Measurements from ENCODE around the gene GLOD4. TPM values are rescaled to one million over a fixed set of nuclear protein-coding genes. Genes with fewer than 3 reads are reported as not detected.
"Not testable (repeated sequence)": the region's sequence is repeated elsewhere in the genome, so short reads cannot be mapped to it uniquely, and the experiment has no call there.

The GLOD4 gene
- total and polyA plus RNA-seq, 8 donors, result 6.4 to 213 (median 86.6) TPM

DNA sequence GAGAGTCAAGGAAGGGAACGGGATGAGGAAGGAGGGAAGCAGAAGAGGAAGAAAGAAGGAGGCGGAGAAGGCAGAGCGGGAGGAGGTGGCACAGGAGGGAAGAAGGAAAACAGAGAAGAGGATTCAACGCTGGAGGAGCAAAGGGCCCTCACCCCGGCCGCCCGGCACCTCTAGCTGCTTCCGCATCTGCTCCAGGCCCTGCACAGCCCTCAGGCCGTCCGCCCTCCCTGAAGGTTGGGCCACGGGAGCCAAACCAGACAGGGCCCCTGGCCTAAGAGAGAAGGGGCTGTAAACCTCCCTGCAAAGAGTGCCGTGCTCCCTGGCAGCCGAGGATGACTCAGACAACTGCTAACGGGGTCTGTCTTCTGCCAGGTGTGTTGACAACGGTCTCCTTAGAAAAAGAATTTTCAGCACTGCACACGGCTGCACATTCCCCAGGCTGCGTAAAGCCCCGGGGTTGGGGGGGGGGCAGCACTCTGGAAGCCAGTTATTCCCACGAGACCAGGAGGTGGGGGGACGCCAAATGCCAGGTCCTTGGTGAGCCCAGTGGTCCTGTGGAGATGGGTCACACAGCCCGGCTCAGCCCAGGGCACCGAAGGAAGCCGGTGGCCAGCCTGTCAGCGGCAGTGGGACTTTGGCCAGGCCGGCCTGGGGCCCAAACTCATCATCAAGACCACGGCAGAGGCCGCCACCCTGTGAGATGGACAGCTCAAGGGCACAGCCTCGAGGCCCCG is 29.1 kb upstream of the GLOD4 start:
- no peaks in the 10 kb centered on the region for H3K9me3 ChIP-seq
- WGBS, 5 donors, result 74 to 89% (median 85%) methylated on average over 20 to 29 of the region's 29 CpGs
- no peaks in the 10 kb centered on the region for H3K27me3 ChIP-seq
- no peak overlapping the region for H3K27ac ChIP-seq
- no peak overlapping the region for H3K4me3 ChIP-seq
- peaks cover 0 to 8% (median 0%) of the 10 kb centered on the region in 4 donors for H3K4me1 ChIP-seq
- H3K36me3 ChIP-seq, result peaks cover 3 to 58% (median 39%) of the 10 kb centered on the region in 4 donors
- intact Hi-C loops (cut with DNase I; ENCODE audit: low total_unique reads), result no loop called here
- TF ChIP-seq POLR2A (IDR thresholded peaks at IDR 0.05) (no peak), POLR2AphosphoS5 (IDR thresholded peaks at IDR 0.05) (no peak), EP300 (IDR thresholded peaks at IDR 0.05) (no peak)
- TF ChIP-seq, protein P1, sequence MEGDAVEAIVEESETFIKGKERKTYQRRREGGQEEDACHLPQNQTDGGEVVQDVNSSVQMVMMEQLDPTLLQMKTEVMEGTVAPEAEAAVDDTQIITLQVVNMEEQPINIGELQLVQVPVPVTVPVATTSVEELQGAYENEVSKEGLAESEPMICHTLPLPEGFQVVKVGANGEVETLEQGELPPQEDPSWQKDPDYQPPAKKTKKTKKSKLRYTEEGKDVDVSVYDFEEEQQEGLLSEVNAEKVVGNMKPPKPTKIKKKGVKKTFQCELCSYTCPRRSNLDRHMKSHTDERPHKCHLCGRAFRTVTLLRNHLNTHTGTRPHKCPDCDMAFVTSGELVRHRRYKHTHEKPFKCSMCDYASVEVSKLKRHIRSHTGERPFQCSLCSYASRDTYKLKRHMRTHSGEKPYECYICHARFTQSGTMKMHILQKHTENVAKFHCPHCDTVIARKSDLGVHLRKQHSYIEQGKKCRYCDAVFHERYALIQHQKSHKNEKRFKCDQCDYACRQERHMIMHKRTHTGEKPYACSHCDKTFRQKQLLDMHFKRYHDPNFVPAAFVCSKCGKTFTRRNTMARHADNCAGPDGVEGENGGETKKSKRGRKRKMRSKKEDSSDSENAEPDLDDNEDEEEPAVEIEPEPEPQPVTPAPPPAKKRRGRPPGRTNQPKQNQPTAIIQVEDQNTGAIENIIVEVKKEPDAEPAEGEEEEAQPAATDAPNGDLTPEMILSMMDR (IDR thresholded peaks at IDR 0.05), result no peak
- DNase-seq, result no peak

GRCh38 chr17:807523-808294 is 25.6 kb upstream of the GLOD4 start:
- H3K27ac ChIP-seq, result no peak overlapping the region
- TF ChIP-seq POLR2A (IDR thresholded peaks at IDR 0.05), result no peak
- no peaks in the 10 kb centered on the region for H3K9me3 ChIP-seq
- intact Hi-C loops (cut with DNase I; ENCODE audit: low total_unique reads), result no loop called here
- H3K36me3 ChIP-seq, result peaks cover 0 to 52% (median 31%) of the 10 kb centered on the region in 4 donors
- DNase-seq, result no peak
- H3K4me3 ChIP-seq, result no peak overlapping the region
- peaks cover 0 to 3% (median 0%) of the 10 kb centered on the region in 4 donors for H3K4me1 ChIP-seq
- no peaks in the 10 kb centered on the region for H3K27me3 ChIP-seq
- WGBS, 5 donors, result 83 to 92% (median 87%) methylated on average over 8 to 28 of the region's 28 CpGs

GRCh38 chr17:806781-807522 is 24.9 kb upstream of the GLOD4 start:
- no peaks in the 10 kb centered on the region for H3K9me3 ChIP-seq
- H3K27me3 ChIP-seq, result no peaks in the 10 kb centered on the region
- no peak overlapping the region for H3K27ac ChIP-seq
- WGBS, 5 donors, result 85 to 92% (median 88%) methylated on average over 16 to 33 of the region's 33 CpGs
- peaks cover 0 to 49% (median 32%) of the 10 kb centered on the region in 4 donors for H3K36me3 ChIP-seq
- H3K4me3 ChIP-seq, result no peak overlapping the region
- H3K4me1 ChIP-seq, result peaks cover 0 to 3% (median 0%) of the 10 kb centered on the region in 4 donors
- TF ChIP-seq EP300 (IDR thresholded peaks at IDR 0.05), result no peak
- TF ChIP-seq POLR2A (IDR thresholded peaks at IDR 0.05), result no peak
- TF ChIP-seq, protein P1 (IDR thresholded peaks at IDR 0.05), result no peak
- TF ChIP-seq POLR2AphosphoS5 (IDR thresholded peaks at IDR 0.05), result no peak
- DNase-seq, result no peak
- intact Hi-C loops (cut with DNase I; ENCODE audit: low total_unique reads), result no loop called here

DNA sequence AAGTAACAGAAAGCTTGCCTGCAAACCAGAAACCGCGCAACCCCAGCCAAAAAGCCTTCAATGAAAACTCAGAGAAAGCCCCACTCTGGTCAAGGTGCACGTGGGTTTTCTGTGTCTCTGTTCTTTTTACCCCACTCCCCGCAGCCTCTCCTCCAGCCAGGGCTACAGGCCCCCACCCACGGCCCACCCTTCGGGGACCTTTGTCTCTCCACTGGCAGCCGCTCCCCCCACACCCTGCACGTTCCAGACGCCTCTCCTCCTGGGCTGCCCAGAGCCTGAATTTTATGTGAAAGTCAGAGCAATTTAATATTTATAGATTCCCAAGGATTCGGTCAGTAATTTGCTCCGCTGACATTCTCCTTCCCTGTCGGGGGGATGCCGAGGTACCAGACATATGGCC is 24.3 kb upstream of the GLOD4 start:
- no peaks in the 10 kb centered on the region for H3K27me3 ChIP-seq
- no peak overlapping the region for H3K27ac ChIP-seq
- no peak overlapping the region for H3K4me3 ChIP-seq
- DNase-seq, result no peak
- H3K9me3 ChIP-seq, result no peaks in the 10 kb centered on the region
- intact Hi-C loops (cut with DNase I; ENCODE audit: low total_unique reads), result no loop called here
- 78 to 85% (median 82%) methylated on average over 11 to 13 of the region's 13 CpGs for WGBS, 5 donors
- TF ChIP-seq EP300 (IDR thresholded peaks at IDR 0.05) (no peak), POLR2AphosphoS5 (IDR thresholded peaks at IDR 0.05) (no peak), POLR2A (IDR thresholded peaks at IDR 0.05) (no peak)
- TF ChIP-seq, protein P1 (IDR thresholded peaks at IDR 0.05), result no peak
- H3K4me1 ChIP-seq, result peaks cover 0 to 3% (median 0%) of the 10 kb centered on the region in 4 donors
- peaks cover 0 to 49% (median 33%) of the 10 kb centered on the region in 4 donors for H3K36me3 ChIP-seq

DNA sequence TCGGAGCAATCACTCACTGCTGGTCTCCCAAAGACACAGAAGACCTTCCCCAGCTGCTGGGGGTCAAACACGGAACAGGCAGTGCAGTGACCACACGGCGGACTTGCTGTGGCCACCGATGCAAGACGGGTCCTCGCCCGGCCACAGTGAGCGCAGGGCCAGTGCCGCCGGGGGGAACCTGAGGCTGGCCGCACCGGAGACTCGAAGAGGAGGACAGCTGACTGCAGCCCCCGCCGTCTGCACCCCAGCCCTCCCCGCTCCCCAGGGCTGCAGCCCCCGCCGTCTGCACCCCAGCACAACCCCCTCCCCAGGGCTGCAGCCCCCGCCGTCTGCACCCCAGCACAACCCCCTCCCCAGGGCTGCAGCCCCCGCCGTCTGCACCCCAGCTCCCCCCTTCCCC is 23.8 kb upstream of the GLOD4 start:
- peaks cover 0 to 52% (median 34%) of the 10 kb centered on the region in 4 donors for H3K36me3 ChIP-seq
- intact Hi-C loops (cut with DNase I; ENCODE audit: low total_unique reads), result not testable (repeated sequence)

More for the DNA sequence above, 23.8 kb upstream of the GLOD4 start:
- not testable (repeated sequence) for H3K4me3 ChIP-seq, DNase-seq, H3K27ac ChIP-seq, H3K4me1 ChIP-seq, H3K27me3 ChIP-seq, H3K9me3 ChIP-seq
- 88 to 95% (median 92%) methylated on average over 5 to 23 of the region's 23 CpGs for WGBS, 5 donors
